Right atrium auricular region (tissue), 2 donors: ENCODE results near the gene DKK3. TPM values are rescaled to one million over a fixed set of nuclear protein-coding genes. Genes with fewer than 3 reads are reported as not detected.

Experiments used
- DNase-seq: peaks from one replicate; pipeline ENCODE4 v3.0.0-alpha.2; 2019; ENCODE audit warnings: low spot score
- H3K27ac ChIP-seq, 2 donors: fragments of 200-600 bp; sonication (generic); 1 replicate in 1 of 2; 2 replicates in 1 of 2; pipeline ENCODE4 v1.5.1; 2016 to 2019
- H3K27me3 ChIP-seq, 2 donors: fragments of 200-600 bp; sonication (generic); one replicate each; pipeline versions ENCODE4 v1.5.1 to v1.6.0; 2017 to 2019
- H3K36me3 ChIP-seq: fragments of 200-600 bp; sonication (generic); one replicate; pipeline ENCODE4 v1.5.1; 2016
- H3K4me1 ChIP-seq, 2 donors: fragments of 200-600 bp; sonication (generic); one replicate each; pipeline versions ENCODE4 v1.5.1 to v1.6.0; 2017 to 2019
- H3K4me3 ChIP-seq, 2 donors: fragments of 200-600 bp; sonication (generic); 1 replicate in 1 of 2; 2 replicates in 1 of 2; pipeline ENCODE4 v1.5.1; 2017 to 2019; ENCODE audit warnings: mild to moderate bottlenecking in 1 of 2, moderate library complexity in 1 of 2
- H3K9me3 ChIP-seq, 2 donors: fragments of 200-600 bp; sonication (generic); one replicate each; pipeline ENCODE4 v1.5.1; 2019
- total RNA-seq, 2 donors: library from RNA; depleted of rRNA; stranded (reverse); fragments of >200 nt; gene quantifications; one replicate each; pipeline ENCODE4 v1.1.0, GENCODE V29; 2016
- TF ChIP-seq, protein P1 (sequence below), 2 donors: fragments of 200-600 bp; sonication (generic); IDR thresholded peaks; one replicate each; pipeline ENCODE4 v1.5.1; 2019; ENCODE audit warnings: antibody characterized with exemption in 2 of 2

Gene DKK3
- total RNA-seq, 2 donors from 2014 or later = 2,934 to 5,316 TPM

DNA sequence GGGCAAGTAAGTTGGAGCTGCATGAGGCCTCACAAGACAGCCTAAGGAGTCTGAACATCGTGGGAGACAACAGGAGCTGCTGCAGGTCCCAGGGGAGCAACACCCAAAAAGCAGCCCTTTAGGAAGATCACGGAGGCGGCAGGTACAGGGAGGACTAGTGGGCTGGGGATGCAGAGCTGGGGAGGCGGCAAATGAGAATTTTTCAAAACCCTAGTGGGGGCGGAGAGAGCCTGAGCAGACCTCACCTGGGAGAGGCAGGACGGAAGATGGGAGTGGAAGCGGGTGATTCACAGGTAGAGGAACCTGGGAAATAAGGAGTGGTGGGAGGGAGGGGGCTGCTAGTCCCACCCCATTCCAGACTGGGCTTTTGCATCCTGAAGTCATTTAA lies 42.1 kb downstream of the DKK3 start:
- no peak overlapping the region for H3K4me3 ChIP-seq
- H3K4me1 ChIP-seq = peaks cover 0 to 98% of the 10 kb centered on the region in 2 donors
- peak overlapping the region; percentile 75 to 76 for H3K27ac ChIP-seq

DNA sequence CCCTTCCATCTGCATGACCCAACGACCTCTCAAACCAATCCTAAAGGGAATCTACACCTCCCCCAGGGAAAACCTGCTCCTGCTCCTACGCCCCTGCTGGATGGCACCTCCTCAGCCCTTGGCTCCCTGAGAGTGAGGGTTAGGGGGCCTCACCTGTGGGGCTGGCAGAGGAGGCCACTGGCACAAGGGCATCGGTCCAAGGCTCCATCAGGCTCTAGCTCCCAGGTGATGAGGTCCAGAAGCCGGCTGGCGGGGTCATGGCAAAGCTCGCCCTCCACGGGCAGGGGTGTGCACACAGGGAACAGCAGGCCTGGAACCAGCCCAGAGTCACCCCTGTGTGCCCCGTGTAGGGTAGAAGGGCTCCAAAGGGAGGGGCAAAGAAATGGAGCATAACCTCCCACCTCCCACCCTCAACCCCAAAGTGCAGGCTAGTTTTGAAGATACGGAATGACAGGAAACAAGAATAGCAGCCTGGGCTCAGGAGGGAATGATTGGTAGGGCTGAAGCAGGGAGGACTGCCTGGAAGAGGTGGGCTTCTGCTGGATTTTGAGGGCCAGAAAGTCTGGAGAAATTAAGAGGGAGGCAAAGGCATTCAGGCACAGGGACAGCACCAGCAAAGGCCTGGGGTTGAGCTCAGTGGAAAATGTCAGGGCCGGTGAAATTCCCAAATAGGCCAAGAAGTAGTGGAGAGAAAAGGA lies 42.6 kb downstream of the DKK3 start:
- Histone ChIP-seq H3K4me1 (peaks cover 0 to 98% of the 10 kb centered on the region in 2 donors), H3K27ac (peak overlapping the region; percentile 73 to 75), H3K4me3 (no peak overlapping the region), H3K27me3 (no peaks in the 10 kb centered on the region), H3K9me3 (no peaks in the 10 kb centered on the region), H3K36me3 (peaks cover 41% of the 10 kb centered on the region)
- TF ChIP-seq, protein P1, sequence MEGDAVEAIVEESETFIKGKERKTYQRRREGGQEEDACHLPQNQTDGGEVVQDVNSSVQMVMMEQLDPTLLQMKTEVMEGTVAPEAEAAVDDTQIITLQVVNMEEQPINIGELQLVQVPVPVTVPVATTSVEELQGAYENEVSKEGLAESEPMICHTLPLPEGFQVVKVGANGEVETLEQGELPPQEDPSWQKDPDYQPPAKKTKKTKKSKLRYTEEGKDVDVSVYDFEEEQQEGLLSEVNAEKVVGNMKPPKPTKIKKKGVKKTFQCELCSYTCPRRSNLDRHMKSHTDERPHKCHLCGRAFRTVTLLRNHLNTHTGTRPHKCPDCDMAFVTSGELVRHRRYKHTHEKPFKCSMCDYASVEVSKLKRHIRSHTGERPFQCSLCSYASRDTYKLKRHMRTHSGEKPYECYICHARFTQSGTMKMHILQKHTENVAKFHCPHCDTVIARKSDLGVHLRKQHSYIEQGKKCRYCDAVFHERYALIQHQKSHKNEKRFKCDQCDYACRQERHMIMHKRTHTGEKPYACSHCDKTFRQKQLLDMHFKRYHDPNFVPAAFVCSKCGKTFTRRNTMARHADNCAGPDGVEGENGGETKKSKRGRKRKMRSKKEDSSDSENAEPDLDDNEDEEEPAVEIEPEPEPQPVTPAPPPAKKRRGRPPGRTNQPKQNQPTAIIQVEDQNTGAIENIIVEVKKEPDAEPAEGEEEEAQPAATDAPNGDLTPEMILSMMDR (IDR thresholded peaks at IDR 0.05) = no peak
- DNase-seq = no peak

More for the DNA sequence above, 42.1 kb downstream of the DKK3 start:
- Histone ChIP-seq H3K9me3 (no peaks in the 10 kb centered on the region), H3K27me3 (no peaks in the 10 kb centered on the region), H3K36me3 (peaks cover 41% of the 10 kb centered on the region)
- DNase-seq = no peak
- TF ChIP-seq, protein P1 (IDR thresholded peaks at IDR 0.05) = no peak

DNA sequence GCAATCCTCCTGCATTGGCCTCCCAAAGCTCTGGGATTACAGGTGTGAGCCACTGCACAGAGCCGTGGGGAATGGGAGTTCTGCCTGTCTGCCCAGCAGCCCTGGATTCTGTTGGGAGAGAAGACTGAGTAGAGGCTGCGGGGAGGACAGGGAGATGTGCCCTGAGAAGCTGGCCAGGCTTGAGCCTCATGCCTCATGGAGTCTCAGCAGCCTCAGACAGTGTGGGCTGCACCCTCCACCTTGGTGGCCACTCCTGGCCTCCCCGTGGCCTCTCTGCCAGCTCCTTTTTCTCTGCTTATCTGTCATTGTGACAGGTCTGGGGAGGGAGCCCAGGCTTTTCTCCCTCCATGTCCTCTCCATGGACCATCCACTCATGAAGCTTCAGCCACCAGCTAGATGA lies 43.2 kb downstream of the DKK3 start:
- Histone ChIP-seq H3K27ac (peak overlapping the region; percentile 73 to 75), H3K4me3 (no peak overlapping the region), H3K27me3 (no peaks in the 10 kb centered on the region), H3K36me3 (peaks cover 41% of the 10 kb centered on the region), H3K4me1 (peaks cover 0 to 97% of the 10 kb centered on the region in 2 donors), H3K9me3 (no peaks in the 10 kb centered on the region)
- TF ChIP-seq, protein P1 (IDR thresholded peaks at IDR 0.05) = no peak
- DNase-seq = no peak

DNA sequence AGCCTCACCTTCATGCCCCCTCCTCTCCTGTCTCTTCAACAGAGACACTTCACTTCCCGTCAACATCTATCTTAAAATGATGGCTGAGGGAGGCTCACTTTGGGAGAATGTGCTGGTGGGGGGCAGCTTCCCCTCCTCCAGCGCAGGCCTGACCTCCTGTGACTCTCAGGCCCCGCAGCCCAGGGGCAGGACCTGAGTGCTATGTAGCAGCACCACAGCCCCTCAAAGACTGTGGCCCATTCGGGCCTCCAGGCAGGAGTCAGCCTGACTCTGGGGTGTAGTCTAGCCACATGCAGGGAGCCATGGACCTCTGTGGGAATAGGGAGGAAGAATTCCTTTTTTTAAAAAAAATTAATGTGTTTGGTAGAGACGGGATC lies 43.7 kb downstream of the DKK3 start:
- no peak overlapping the region for H3K4me3 ChIP-seq
- no peaks in the 10 kb centered on the region for H3K27me3 ChIP-seq
- peaks cover 0 to 93% of the 10 kb centered on the region in 2 donors for H3K4me1 ChIP-seq
- peak overlapping the region; percentile 73 to 75 for H3K27ac ChIP-seq
- no peaks in the 10 kb centered on the region for H3K9me3 ChIP-seq
- DNase-seq = no peak
- TF ChIP-seq, protein P1 (IDR thresholded peaks at IDR 0.05) = no peak
- H3K36me3 ChIP-seq = peaks cover 41% of the 10 kb centered on the region

DNA sequence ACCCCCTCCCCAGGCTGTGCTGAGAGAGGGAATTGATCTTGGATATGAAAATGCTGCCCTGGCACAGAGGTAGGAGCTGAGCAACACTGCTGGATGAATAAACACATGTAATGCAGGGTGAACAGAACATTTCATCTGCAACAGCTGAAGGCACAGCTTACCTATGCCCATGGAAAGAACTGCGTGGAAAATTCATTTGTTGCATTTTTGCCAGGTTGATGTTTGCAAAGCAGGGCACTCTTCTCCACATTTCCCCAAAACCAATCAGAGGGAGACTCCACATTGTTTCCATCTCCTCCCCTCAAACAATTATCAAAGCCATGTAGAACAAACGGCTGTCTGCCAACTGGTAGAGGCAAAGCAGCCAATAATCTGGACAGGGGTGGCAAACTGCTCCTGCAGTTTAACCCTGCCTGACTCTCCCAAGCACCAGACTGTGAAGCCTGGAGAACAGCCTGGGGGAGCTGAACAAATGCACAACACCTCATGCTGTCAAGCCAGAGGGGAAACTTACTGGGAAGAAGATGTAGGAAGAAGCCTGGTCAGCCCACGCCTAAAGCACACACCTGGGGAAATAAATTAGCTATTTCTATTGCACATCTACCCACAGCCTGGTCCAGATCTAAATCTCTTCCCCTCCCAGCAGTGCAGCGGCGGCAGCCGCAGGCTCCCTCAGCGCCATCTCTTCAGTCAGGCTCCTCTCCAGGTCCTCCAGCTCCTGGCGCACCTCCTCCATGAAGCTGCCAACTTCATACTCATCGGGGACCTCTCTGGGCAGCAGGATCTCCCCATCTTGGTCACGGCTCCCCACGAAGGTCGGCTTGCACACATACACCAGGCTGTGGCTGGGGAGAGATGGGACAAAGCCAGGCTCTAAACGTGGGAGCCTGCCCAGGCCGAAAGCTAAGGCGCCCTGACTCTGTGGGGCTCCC lies 44.3 kb downstream of the DKK3 start:
- H3K27me3 ChIP-seq = no peaks in the 10 kb centered on the region
- H3K27ac ChIP-seq = peak overlapping the region; percentile 73 to 75
- no peak overlapping the region for H3K4me3 ChIP-seq
- H3K36me3 ChIP-seq = peaks cover 41% of the 10 kb centered on the region
- peaks cover 0 to 86% of the 10 kb centered on the region in 2 donors for H3K4me1 ChIP-seq
- TF ChIP-seq, protein P1 (IDR thresholded peaks at IDR 0.05) = no peak
- no peaks in the 10 kb centered on the region for H3K9me3 ChIP-seq
- DNase-seq = no peak
